Stimulated activated CD4-positive, alpha-beta T cell treated with anti-CD3 and anti-CD28 coated beads, Interleukin-12 subunit alpha, Interleukin-12 subunit beta, amount 100 ng/mL, for 4 hours (primary cell): Measurements from ENCODE around the gene ANKLE1.

Experiments used
- DNase-seq: peaks from one replicate; pipeline ENCODE4 v3.0.0-alpha.2; 2020

Gene ANKLE1

GRCh38 chr19:17309198-17309964 lies 27.7 kb downstream of the ANKLE1 start, which contains the start of gene DDA1:
Gene DDA1, plus strand, starts transcription at chr19:17309563. Its CDS starts 92 bp downstream, at chr19:17309655.
- peak; percentile 95 for DNase-seq

GRCh38 chr19:17309965-17310461 lies 28.3 kb downstream of the ANKLE1 start:
- no peak for DNase-seq

GRCh38 chr19:17311455-17312188 lies 29.9 kb downstream of the ANKLE1 start:
- no peak for DNase-seq

- no peak for DNase-seq
Observed at GRCh38 chr19:17312189-17313113, 30.8 kb downstream of the ANKLE1 start.

- DNase-seq: no peak
Observed at GRCh38 chr19:17314007-17314593, 32.4 kb downstream of the ANKLE1 start.

GRCh38 chr19:17318966-17319365 lies 37.3 kb downstream of the ANKLE1 start:
- DNase-seq: no peak

GRCh38 chr19:17319473-17320238 lies 38.0 kb downstream of the ANKLE1 start:
- DNase-seq: no peak

GRCh38 chr19:17320435-17320834 lies 38.7 kb downstream of the ANKLE1 start:
- no peak for DNase-seq

- no peak for DNase-seq
Observed at GRCh38 chr19:17321655-17322489, 40.2 kb downstream of the ANKLE1 start.

- DNase-seq: no peak
Observed at GRCh38 chr19:17322854-17323253, 41.2 kb downstream of the ANKLE1 start.

GRCh38 chr19:17323300-17323963 lies 41.7 kb downstream of the ANKLE1 start:
- no peak for DNase-seq

GRCh38 chr19:17323964-17324332 lies 42.2 kb downstream of the ANKLE1 start:
- no peak for DNase-seq

GRCh38 chr19:17324357-17325114 lies 42.8 kb downstream of the ANKLE1 start:
- DNase-seq: no peak

- no peak for DNase-seq
Observed at GRCh38 chr19:17325133-17325532, 43.4 kb downstream of the ANKLE1 start.

- DNase-seq: no peak
Observed at GRCh38 chr19:17325881-17326594, 44.3 kb downstream of the ANKLE1 start.

GRCh38 chr19:17326595-17326966 lies 44.9 kb downstream of the ANKLE1 start:
- DNase-seq: no peak

- DNase-seq: no peak
Observed at GRCh38 chr19:17327068-17327653, 45.5 kb downstream of the ANKLE1 start.
